Activated naive CD8-positive, alpha-beta T cell (primary cell): ENCODE data around the gene RARB.

Experiments used
- H3K27ac Mint-ChIP-seq: one replicate; pipeline ENCODE4 v1.8.0; 2021; ENCODE audit warnings: mixed read lengths
- H3K27me3 Mint-ChIP-seq: one replicate; pipeline ENCODE4 v1.8.0; 2021; ENCODE audit warnings: mixed read lengths
- H3K36me3 Mint-ChIP-seq: one replicate; pipeline ENCODE4 v1.8.0; 2021; ENCODE audit warnings: mixed read lengths
- H3K4me1 Mint-ChIP-seq: one replicate; pipeline ENCODE4 v1.8.0; 2021; ENCODE audit warnings: low read depth, mixed read lengths
- H3K4me3 Mint-ChIP-seq: one replicate; pipeline ENCODE4 v1.8.0; 2021; ENCODE audit warnings: mild to moderate bottlenecking, mixed read lengths
- H3K9me3 Mint-ChIP-seq: one replicate; pipeline ENCODE4 v1.8.0; 2021; ENCODE audit warnings: low read depth, mixed read lengths

The RARB gene

DNA sequence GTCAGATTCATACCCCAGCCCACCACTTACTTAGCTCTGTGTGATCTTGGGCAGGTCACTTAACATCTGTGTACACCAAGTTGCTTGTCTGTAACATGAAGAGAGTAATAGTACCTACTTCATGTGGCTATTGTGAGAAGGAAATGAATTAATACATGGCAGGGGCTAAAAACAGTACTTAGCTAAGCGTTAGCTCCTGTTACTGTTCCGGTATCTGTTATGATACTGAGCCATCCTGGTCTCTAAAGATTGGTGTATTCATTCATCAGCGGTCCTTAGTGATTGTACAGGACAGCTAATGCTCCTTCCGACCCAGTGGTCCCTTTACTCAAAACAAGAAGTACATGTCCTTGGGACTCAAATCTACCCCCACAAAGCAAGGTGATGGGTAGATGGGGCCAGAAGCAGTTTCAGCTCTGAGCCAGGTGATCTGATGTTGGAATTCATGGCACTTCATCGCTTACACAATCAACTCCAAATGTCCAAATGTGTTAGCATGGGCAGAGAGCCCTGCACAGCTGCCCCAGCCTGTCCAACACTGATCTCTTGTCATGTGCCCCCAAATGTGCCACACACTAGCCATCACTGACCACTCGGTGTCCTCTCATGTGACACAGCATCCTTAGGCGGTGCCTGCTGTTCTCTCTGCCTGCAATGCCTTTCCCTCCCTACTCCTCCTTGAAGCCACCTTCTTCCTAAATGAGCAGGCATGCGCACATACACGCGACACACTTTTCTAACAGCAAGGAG is 84.1 kb downstream of the RARB start:
- H3K27ac Mint-ChIP-seq: no peak overlapping the region
- H3K27me3 Mint-ChIP-seq: peaks cover 4% of the 10 kb centered on the region
- H3K4me1 Mint-ChIP-seq: no peaks in the 10 kb centered on the region
- H3K36me3 Mint-ChIP-seq: no peaks in the 10 kb centered on the region
- no peaks in the 10 kb centered on the region for H3K9me3 Mint-ChIP-seq
- no peak overlapping the region for H3K4me3 Mint-ChIP-seq

GRCh38 chr3:25513642-25514266 is 85.7 kb downstream of the RARB start:
- Mint-ChIP-seq H3K4me1 (no peaks in the 10 kb centered on the region), H3K27me3 (peaks cover 4% of the 10 kb centered on the region), H3K4me3 (no peak overlapping the region), H3K9me3 (no peaks in the 10 kb centered on the region), H3K36me3 (no peaks in the 10 kb centered on the region), H3K27ac (no peak overlapping the region)

- Mint-ChIP-seq H3K4me1 (no peaks in the 10 kb centered on the region), H3K4me3 (no peak overlapping the region), H3K27ac (no peak overlapping the region), H3K9me3 (no peaks in the 10 kb centered on the region), H3K36me3 (no peaks in the 10 kb centered on the region), H3K27me3 (peaks cover 4% of the 10 kb centered on the region)
Measured at GRCh38 chr3:25515171-25515570, 87.1 kb downstream of the RARB start.

DNA sequence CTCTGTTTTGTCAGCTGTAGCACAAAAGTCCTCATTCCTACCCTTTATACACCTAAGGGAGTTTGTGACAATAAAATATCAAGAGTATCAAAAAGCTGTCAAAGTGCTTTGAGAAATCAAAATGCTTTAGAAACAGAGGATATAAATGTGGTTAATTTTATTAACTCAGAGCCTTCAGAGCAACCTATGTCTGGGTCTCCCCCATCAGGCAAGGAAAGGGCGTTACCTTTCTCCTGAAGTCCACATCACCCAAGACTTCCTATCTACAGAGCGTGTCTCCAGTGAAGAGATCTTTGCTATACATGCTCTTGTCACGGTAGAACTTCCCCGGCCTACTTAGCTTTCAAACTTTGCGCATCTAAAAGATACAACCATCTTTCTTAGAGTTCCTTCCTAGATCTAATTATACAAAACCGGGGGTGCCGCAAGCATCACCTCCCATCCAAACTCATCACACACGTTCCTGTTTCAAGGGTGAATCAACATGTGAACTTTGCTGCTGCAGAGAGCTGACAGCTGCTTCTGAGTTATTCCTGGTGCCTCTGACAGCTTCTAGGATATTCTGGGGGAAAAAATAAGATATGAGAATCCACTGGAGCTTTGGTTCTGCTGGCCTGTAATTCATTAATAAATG is 93.0 kb downstream of the RARB start:
- Mint-ChIP-seq H3K4me3 (no peak overlapping the region), H3K36me3 (no peaks in the 10 kb centered on the region), H3K27ac (no peak overlapping the region), H3K27me3 (peaks cover 7% of the 10 kb centered on the region), H3K4me1 (no peaks in the 10 kb centered on the region), H3K9me3 (no peaks in the 10 kb centered on the region)

DNA sequence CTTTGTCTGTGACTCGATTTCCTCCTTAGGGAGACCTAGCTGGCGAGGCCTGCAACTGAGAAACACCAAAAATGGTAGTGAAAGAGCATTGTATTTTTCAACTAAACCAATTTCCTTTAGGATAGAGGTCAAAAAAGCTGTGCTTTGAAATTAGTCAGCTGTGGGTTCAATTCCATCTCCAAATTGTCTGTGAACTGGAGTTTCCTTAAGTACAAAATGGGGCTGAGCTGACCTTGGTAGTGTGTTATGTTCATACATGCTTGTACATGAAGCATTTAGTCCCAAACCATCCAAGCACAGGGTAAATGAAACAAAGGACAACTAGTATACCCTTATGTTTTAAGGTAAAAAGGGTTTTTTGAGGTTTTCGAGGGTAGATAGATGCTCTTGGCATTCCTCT is 99.3 kb downstream of the RARB start:
- Mint-ChIP-seq H3K9me3 (peaks cover 3% of the 10 kb centered on the region), H3K36me3 (no peaks in the 10 kb centered on the region), H3K27me3 (peaks cover 9% of the 10 kb centered on the region), H3K4me1 (no peaks in the 10 kb centered on the region), H3K27ac (no peak overlapping the region), H3K4me3 (no peak overlapping the region)

DNA sequence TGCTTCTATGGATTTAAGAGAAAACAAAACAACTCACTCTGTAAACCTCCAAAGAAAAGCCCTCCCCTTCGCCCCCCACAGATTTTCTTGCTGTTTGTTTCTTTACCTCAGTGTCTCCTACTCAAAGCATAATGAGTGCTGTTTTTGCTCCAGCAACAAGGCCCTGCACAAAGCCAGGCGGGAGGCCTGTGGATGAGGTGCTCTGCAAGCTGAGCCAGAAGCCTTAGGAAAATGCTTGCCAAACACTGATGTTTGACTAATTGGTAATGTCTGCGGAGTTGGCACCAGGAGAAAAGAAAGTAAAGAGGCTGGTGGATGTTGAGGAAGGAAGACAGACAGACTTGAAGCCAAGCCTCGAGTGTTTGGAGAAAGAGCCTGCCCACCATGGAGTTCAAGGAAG is 99.7 kb downstream of the RARB start:
- no peak overlapping the region for H3K4me3 Mint-ChIP-seq
- no peaks in the 10 kb centered on the region for H3K4me1 Mint-ChIP-seq
- H3K27me3 Mint-ChIP-seq: peaks cover 9% of the 10 kb centered on the region
- no peak overlapping the region for H3K27ac Mint-ChIP-seq
- peaks cover 7% of the 10 kb centered on the region for H3K9me3 Mint-ChIP-seq
- H3K36me3 Mint-ChIP-seq: no peaks in the 10 kb centered on the region

GRCh38 chr3:25531971-25532370 is 103.9 kb downstream of the RARB start:
- peaks cover 7% of the 10 kb centered on the region for H3K9me3 Mint-ChIP-seq
- H3K27me3 Mint-ChIP-seq: peaks cover 4% of the 10 kb centered on the region
- no peak overlapping the region for H3K4me3 Mint-ChIP-seq
- H3K36me3 Mint-ChIP-seq: no peaks in the 10 kb centered on the region
- H3K27ac Mint-ChIP-seq: no peak overlapping the region
- H3K4me1 Mint-ChIP-seq: no peaks in the 10 kb centered on the region

DNA sequence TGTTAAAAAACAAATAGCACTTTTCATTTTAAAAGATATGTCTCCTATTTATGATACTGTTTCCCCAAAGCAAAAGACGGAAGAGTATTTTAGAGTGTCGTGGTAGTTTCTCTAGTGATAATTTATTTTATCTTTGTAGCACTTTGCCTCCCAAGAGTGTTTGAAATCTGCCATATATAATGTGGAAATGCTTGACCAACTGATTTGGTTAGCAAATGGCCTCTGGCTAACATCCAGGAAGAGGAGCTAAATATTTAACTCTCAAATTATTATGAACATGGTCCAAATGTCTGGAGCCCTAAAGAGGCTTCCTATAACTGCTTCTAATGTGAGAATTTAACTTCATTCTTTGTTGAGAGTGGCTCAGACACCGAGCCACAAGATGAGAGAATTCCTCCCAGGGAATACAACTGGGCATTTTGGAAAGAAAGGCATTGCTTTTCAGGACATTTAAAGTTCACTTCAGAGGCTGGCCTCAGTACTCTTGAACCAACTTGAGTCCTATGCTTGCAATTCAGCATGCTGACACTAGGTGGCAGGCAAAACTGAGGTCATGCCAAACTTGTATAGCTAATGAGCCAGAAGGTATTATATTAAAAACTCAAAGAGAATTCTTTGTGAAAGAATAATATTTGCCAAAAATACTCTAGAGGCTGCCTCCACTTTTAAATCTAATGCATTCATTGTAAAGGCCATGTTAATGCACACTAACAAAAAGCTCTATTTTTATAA is 104.5 kb downstream of the RARB start:
- H3K4me1 Mint-ChIP-seq: no peaks in the 10 kb centered on the region
- peaks cover 4% of the 10 kb centered on the region for H3K27me3 Mint-ChIP-seq
- peaks cover 7% of the 10 kb centered on the region for H3K9me3 Mint-ChIP-seq
- H3K36me3 Mint-ChIP-seq: no peaks in the 10 kb centered on the region
- H3K4me3 Mint-ChIP-seq: no peak overlapping the region
- H3K27ac Mint-ChIP-seq: no peak overlapping the region

GRCh38 chr3:25533399-25533798 is 105.3 kb downstream of the RARB start:
- H3K4me1 Mint-ChIP-seq: no peaks in the 10 kb centered on the region
- no peak overlapping the region for H3K27ac Mint-ChIP-seq
- no peaks in the 10 kb centered on the region for H3K36me3 Mint-ChIP-seq
- peaks cover 7% of the 10 kb centered on the region for H3K9me3 Mint-ChIP-seq
- H3K27me3 Mint-ChIP-seq: peaks cover 4% of the 10 kb centered on the region
- H3K4me3 Mint-ChIP-seq: no peak overlapping the region

- Mint-ChIP-seq H3K4me3 (no peak overlapping the region), H3K27me3 (peaks cover 4% of the 10 kb centered on the region), H3K9me3 (peaks cover 7% of the 10 kb centered on the region), H3K36me3 (no peaks in the 10 kb centered on the region), H3K4me1 (no peaks in the 10 kb centered on the region), H3K27ac (no peak overlapping the region)
Measured at GRCh38 chr3:25534007-25534406, 105.9 kb downstream of the RARB start.

- H3K4me1 Mint-ChIP-seq: no peaks in the 10 kb centered on the region
- H3K9me3 Mint-ChIP-seq: peaks cover 7% of the 10 kb centered on the region
- H3K36me3 Mint-ChIP-seq: no peaks in the 10 kb centered on the region
- no peak overlapping the region for H3K4me3 Mint-ChIP-seq
- H3K27ac Mint-ChIP-seq: no peak overlapping the region
- H3K27me3 Mint-ChIP-seq: peaks cover 2% of the 10 kb centered on the region
Measured at GRCh38 chr3:25536521-25537391, 108.7 kb downstream of the RARB start.

DNA sequence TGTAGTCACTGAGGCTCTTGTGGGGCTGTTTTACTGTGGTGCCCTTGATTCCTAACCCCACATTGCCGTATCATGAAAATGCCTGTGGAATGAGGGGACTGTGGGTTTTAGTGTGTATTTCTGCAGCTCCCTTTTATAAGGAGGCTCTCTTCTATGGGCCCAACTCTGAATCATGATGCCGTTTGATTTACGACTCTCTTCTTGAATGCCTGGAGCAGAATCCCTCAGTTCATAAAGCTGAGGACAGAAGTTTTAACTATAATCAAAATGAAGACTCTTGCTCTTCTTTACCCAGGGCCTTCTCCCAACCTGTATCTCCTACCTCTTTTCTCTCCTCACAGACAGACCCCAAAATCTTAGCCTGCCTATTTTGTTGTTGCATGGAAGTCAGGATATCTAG is 109.5 kb downstream of the RARB start:
- Mint-ChIP-seq H3K4me1 (no peaks in the 10 kb centered on the region), H3K36me3 (no peaks in the 10 kb centered on the region), H3K27me3 (peaks cover 2% of the 10 kb centered on the region), H3K27ac (no peak overlapping the region), H3K9me3 (peaks cover 3% of the 10 kb centered on the region), H3K4me3 (no peak overlapping the region)

DNA sequence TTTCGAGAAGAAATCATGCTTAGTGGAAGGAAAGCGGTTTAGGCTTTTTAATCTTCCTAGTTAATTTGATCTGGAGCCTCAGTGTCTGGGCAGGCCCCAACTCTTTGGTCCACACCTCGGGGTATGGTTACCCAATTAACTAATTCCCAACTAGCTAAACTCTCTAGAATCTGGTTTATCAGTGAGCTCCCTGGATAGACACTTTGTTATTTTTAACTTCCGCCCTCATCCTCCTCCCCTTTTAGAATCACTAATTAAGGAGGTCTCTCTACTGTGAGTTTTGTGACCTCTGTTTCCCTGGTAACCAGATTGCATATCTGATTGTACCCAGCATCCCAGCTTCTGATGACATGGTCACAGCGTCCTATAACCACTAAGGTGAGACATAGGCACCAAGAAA is 112.2 kb downstream of the RARB start:
- Mint-ChIP-seq H3K4me1 (no peaks in the 10 kb centered on the region), H3K27me3 (peaks cover 4% of the 10 kb centered on the region), H3K4me3 (no peak overlapping the region), H3K27ac (no peak overlapping the region), H3K36me3 (no peaks in the 10 kb centered on the region), H3K9me3 (no peaks in the 10 kb centered on the region)

DNA sequence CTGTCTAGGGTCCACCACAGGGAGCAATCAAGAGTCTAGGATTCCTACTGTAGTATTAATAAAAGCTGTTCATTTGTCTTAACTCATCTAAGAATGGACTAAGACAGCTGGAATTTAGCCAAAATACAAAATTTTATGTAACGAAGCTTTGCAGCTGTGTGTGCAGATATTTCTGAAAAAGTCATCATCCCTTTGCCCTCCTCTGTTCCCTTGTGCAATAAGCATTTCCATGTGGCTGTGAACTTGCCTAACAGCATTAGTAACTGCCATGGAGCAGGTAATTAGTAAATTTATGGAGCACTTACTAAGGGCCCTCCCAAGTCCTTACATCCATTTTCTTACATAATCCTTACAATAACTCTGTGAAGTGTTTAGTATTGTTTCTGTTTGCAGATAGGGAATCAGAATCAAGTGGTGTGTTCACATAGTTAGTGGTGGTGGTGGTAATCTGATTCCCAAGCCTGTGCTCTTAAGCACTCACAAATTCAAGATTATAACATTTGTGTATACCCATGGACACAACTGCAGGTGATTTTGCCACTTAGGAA is 114.5 kb downstream of the RARB start:
- H3K27ac Mint-ChIP-seq: no peak overlapping the region
- no peak overlapping the region for H3K4me3 Mint-ChIP-seq
- no peaks in the 10 kb centered on the region for H3K36me3 Mint-ChIP-seq
- H3K9me3 Mint-ChIP-seq: no peaks in the 10 kb centered on the region
- no peaks in the 10 kb centered on the region for H3K4me1 Mint-ChIP-seq
- peaks cover 2% of the 10 kb centered on the region for H3K27me3 Mint-ChIP-seq
